ENCODE measurements around the gene CTIF.

Gene CTIF

GRCh38 chr18:48776156-48776555 lies 237.3 kb downstream of the CTIF start:
- DNase-seq (ENCODE audit: low spot score): no peak

- DNase-seq (ENCODE audit: low spot score): no peak
These were observed 237.8 kb downstream of the CTIF start for GRCh38 chr18:48776641-48777025.

- DNase-seq (ENCODE audit: low spot score): peak; percentile 49
These were observed 238.4 kb downstream of the CTIF start for GRCh38 chr18:48777026-48777743.

GRCh38 chr18:48777744-48778116 lies 238.9 kb downstream of the CTIF start:
- no peak for DNase-seq (ENCODE audit: low spot score)

- DNase-seq (ENCODE audit: low spot score): no peak
These were observed 239.6 kb downstream of the CTIF start for GRCh38 chr18:48778344-48779011.

GRCh38 chr18:48779462-48779861 lies 240.6 kb downstream of the CTIF start:
- DNase-seq (ENCODE audit: low spot score): no peak

GRCh38 chr18:48780201-48780912 lies 241.5 kb downstream of the CTIF start:
- DNase-seq (ENCODE audit: low spot score): no peak

GRCh38 chr18:48780913-48781162 lies 242.0 kb downstream of the CTIF start:
- DNase-seq (ENCODE audit: low spot score): no peak

GRCh38 chr18:48781163-48781987 lies 242.5 kb downstream of the CTIF start:
- DNase-seq (ENCODE audit: low spot score): peak; percentile 81

GRCh38 chr18:48781988-48782363 lies 243.1 kb downstream of the CTIF start:
- DNase-seq (ENCODE audit: low spot score): no peak

- no peak for DNase-seq (ENCODE audit: low spot score)
These were observed 243.6 kb downstream of the CTIF start for GRCh38 chr18:48782381-48782861.

GRCh38 chr18:48783616-48784520 lies 245.0 kb downstream of the CTIF start:
- no peak for DNase-seq (ENCODE audit: low spot score)

GRCh38 chr18:48784656-48785055 lies 245.8 kb downstream of the CTIF start:
- DNase-seq (ENCODE audit: low spot score): no peak

- peak; percentile 84 for DNase-seq (ENCODE audit: low spot score)
These were observed 246.3 kb downstream of the CTIF start for GRCh38 chr18:48785091-48785614.

GRCh38 chr18:48785736-48786454 lies 247.1 kb downstream of the CTIF start:
- no peak for DNase-seq (ENCODE audit: low spot score)

- DNase-seq (ENCODE audit: low spot score): no peak
These were observed 247.8 kb downstream of the CTIF start for GRCh38 chr18:48786455-48787202.

- DNase-seq (ENCODE audit: low spot score): no peak
These were observed 248.6 kb downstream of the CTIF start for GRCh38 chr18:48787203-48788151.

- no peak for DNase-seq (ENCODE audit: low spot score)
These were observed 249.5 kb downstream of the CTIF start for GRCh38 chr18:48788373-48788772.
